Non-pigmented ciliary epithelial cell (primary cell): ENCODE measurements around the gene ASCL1.

ENCODE experiments used
- DNase-seq: peaks from one replicate; pipeline ENCODE4 v3.0.0-alpha.2; 2010; ENCODE audit warnings: low read depth

The ASCL1 gene

DNA sequence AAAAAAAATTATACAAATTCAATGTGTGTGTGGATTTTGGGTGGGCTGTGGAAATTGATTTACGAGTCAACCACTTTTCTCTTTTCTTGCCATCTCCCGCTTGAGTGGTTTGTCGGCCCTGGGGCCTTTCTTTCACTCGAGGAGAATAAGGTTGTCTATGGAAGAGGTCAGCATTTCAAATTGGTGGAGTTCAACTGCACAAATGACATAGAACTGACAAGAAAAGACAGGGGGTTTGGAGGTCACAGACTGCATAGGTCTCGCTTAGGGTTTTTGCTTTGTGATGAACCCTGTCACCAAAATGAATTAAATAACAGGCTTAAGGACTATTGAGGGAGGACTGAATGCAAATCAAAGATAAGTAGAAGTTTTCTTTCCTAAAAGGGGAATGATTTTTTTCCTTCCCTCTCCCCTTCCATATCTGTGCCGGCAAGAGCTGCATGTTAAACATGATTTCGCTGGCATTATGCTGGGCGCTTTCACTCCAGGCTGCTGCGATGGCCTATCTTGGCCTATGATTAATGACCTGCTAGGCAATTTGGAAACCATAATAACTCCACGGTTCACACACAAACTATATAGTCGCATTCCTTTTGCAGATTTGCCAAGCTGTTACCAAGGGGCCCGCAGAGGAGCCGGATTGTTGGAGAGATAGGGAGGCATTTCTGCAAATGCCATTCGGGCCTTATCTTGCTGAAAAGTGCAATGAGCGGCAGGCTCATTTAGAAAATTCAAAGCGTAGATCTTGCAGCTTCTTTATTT is 20.7 kb downstream of the ASCL1 start:
- DNase-seq = no peak

DNA sequence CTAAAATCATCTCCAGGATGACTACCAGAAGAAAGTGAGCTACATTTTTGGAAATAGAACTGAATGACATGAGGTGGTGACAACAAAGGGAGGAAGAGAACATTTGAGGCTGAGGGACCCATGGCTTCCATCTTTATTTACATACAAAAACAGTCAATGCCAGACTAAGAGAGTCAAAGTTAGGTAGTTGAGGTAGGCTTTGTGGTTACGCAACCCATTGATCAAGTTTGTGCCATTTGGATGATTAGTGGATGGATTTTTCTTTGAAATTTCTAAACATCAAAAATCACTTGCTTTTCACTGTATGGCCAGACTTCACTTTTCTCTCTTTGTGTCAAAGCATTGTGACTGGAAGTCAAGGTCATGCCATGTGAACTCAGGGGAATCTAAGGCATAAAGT is 22.9 kb downstream of the ASCL1 start:
- no peak for DNase-seq

DNA sequence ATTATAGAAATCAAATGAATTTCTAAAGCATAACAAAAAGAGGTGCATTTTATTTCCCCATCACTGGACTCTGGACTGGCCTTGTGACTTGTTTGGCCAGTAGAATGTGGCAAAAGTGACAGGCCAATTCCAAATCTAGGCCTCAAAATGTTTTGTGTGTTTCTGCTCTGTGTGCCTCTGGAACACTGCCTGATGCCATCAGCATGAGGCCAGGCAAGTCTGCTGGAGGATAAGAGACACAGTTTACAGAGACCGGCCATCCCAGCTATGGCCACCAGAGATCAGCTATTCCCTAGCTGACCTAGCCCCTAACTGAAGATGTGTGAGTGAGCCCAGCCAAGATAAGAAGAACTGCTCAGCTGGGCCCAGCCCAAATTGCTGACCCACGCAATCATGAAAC is 32.9 kb downstream of the ASCL1 start:
- no peak for DNase-seq

DNA sequence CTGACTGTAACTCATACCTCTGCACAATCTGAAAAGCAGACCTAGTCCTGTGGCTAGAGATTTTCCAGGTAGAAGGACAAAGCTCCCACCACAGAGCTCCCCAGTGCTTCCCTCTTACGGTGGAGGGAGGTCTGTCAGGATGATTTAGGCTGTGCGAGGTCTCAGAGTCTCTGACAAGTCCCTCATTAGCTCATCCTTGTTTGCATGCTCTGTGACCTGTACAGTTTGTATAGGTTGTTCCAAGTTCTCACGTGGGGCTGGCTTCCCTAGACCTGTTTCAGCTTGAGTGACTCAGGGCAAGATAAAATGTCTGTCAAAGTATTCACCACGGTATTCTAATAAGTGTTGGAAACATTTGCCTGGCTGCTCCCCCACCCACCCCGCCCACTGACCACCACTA is 34.8 kb downstream of the ASCL1 start:
- no peak for DNase-seq

DNA sequence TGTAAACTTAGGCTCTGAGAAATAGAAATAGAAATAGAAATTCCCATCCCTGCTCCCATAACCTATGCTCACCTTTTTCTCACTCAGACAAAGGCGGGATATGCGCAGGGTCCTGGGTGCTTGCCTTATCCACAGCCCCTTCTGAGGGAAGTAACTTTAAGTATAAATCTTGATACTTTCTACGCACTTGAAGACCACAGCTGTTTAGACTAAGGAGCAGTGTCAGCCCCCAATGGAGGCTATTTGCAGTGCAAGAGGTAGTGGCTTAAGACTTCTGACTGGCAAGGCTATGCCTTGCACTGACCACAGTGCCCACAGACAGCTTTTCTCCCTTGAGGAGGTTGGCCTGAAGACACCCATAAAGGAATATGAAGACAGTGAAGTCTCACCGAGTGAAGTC is 35.2 kb downstream of the ASCL1 start:
- no peak for DNase-seq

DNA sequence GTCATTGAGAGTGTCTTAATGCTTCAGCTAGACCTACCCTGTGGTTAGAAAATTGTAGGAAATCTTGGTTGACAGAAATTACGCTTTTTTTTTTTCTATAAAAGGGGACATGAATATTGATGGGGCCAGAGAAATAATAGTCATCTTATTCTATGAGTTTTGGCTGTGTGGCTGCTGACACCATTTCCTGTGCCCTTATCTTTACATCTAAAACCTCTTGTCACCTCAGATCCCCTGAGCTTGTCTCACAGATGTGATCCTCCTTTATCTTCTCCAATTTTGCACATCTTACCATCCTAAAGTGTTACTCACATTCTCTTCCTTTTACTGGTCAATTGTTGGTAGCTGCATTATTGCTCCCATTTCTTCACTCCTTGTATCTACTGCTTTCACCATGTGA is 36.1 kb downstream of the ASCL1 start:
- no peak for DNase-seq

DNA sequence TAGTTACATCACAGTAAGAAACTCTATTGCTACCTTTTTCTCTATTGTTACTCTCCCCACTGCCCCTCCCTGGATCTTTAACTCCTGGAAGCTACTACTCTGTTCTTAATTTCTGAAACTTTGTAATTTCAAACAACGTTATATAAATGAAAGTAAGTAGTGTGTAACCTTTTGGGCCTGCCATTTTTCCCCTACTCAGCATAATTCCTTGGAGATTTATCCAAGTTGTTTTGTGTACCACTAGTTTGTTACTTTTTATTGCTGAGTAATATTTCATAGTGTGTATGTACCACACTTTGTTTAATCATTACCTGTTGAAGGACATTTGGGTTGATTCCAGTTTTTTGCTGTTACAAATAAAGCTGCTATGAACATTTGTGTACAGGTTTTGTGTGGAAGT is 37.9 kb downstream of the ASCL1 start:
- DNase-seq = no peak
